Endothelial cell of umbilical vein (primary cell): ENCODE measurements around the gene THSD4.

Source experiments
- EZH2 ChIP-seq: IDR thresholded peaks from 2 replicates; pipeline ENCODE4 v1.6.1; 2012; ENCODE audit warnings: borderline replicate concordance, low read depth, mild to moderate bottlenecking, moderate library complexity, low read length, inconsistent platforms; ENCODE audit not compliant: severe bottlenecking
- FOS ChIP-seq: IDR thresholded peaks from 2 replicates; pipeline ENCODE4 v1.6.1; 2011; ENCODE audit warnings: mild to moderate bottlenecking, low read length, moderate library complexity, borderline replicate concordance; ENCODE audit not compliant: insufficient read depth
- JUN ChIP-seq: IDR thresholded peaks from 2 replicates; pipeline ENCODE4 v1.6.1; 2011; ENCODE audit warnings: borderline replicate concordance, low read depth; ENCODE audit not compliant: insufficient read length, insufficient read depth
- POLR2AphosphoS5 ChIP-seq: IDR thresholded peaks from 2 replicates; pipeline ENCODE4 v1.6.1; 2012; ENCODE audit warnings: low read depth, mild to moderate bottlenecking, control low read depth, low read length, moderate library complexity; ENCODE audit not compliant: insufficient read depth
- TF ChIP-seq, protein P1 (sequence below), 2 donors: IDR thresholded peaks; 1 replicate in 1 of 2; 2 replicates in 1 of 2; pipeline ENCODE4 v1.5.1; 2011; ENCODE audit warnings: low read length in 2 of 2, mild to moderate bottlenecking in 2 of 2, moderate library complexity in 2 of 2, control low read depth in 1 of 2, inconsistent platforms in 1 of 2, low read depth in 1 of 2; ENCODE audit not compliant: insufficient read depth in 1 of 2; ENCODE audit errors: extremely low read depth in 1 of 2

DNA sequence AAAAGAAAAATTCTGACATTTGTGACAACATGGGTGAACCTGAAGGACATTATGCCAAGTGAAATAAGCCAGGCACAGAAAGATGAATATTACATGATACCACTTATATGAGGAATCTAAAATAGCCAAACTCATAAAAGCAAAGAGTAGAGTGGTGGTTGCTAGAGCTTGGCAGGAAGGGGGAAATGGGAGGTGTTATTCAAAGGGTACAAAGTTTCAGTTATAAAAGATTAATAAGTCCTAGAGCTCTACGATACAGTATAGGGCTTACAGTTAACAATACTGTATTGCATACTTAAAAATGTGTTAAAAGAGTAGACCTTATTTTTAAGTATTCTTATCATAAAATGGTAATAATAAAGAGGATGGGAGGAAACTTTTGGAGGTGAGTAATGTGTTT, 583.5 kb downstream of the THSD4 start:
- no peak for TF ChIP-seq POLR2AphosphoS5
- TF ChIP-seq, protein P1, sequence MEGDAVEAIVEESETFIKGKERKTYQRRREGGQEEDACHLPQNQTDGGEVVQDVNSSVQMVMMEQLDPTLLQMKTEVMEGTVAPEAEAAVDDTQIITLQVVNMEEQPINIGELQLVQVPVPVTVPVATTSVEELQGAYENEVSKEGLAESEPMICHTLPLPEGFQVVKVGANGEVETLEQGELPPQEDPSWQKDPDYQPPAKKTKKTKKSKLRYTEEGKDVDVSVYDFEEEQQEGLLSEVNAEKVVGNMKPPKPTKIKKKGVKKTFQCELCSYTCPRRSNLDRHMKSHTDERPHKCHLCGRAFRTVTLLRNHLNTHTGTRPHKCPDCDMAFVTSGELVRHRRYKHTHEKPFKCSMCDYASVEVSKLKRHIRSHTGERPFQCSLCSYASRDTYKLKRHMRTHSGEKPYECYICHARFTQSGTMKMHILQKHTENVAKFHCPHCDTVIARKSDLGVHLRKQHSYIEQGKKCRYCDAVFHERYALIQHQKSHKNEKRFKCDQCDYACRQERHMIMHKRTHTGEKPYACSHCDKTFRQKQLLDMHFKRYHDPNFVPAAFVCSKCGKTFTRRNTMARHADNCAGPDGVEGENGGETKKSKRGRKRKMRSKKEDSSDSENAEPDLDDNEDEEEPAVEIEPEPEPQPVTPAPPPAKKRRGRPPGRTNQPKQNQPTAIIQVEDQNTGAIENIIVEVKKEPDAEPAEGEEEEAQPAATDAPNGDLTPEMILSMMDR (IDR thresholded peaks at IDR 0.05; ENCODE audit: extremely low read depth in 1 of 2, insufficient read depth in 1 of 2, low read depth in 1 of 2, low read length in 2 of 2): no peak
- TF ChIP-seq FOS: no peak
- no peak for TF ChIP-seq JUN
- TF ChIP-seq EZH2: no peak
